Measurements from ENCODE around the gene MAGI1. TPM values are rescaled to one million over a fixed set of nuclear protein-coding genes. Genes with fewer than 3 reads are reported as not detected.

MAGI1 gene
- total RNA-seq, 4 donors from 2014 or later = 49.5 to 72.1 (median 67.6) TPM

DNA sequence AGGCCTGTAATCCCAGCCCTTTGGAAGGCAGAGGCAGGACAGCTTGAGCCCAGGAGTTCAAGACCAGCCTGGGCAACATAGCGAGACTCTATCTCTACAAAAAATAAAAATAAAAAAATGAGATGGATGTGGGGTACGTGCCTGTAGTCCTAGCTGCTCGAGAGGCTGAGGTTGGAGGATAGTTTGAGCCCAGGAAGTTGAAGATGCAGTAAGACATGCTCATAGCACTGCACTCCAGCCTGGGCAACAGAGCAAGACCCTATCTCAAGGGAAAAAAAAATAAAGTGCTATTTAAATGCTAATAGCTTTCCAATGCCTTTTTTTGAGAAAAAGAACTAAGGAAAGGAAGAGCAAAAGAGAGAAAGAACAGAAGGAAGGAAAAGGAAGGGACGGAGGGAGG lies 94.5 kb downstream of the MAGI1 start:
- H3K4me1 ChIP-seq = no peaks in the 10 kb centered on the region
- no peak for DNase-seq
- no peaks in the 10 kb centered on the region for H3K27me3 ChIP-seq
- TF ChIP-seq, protein P1, sequence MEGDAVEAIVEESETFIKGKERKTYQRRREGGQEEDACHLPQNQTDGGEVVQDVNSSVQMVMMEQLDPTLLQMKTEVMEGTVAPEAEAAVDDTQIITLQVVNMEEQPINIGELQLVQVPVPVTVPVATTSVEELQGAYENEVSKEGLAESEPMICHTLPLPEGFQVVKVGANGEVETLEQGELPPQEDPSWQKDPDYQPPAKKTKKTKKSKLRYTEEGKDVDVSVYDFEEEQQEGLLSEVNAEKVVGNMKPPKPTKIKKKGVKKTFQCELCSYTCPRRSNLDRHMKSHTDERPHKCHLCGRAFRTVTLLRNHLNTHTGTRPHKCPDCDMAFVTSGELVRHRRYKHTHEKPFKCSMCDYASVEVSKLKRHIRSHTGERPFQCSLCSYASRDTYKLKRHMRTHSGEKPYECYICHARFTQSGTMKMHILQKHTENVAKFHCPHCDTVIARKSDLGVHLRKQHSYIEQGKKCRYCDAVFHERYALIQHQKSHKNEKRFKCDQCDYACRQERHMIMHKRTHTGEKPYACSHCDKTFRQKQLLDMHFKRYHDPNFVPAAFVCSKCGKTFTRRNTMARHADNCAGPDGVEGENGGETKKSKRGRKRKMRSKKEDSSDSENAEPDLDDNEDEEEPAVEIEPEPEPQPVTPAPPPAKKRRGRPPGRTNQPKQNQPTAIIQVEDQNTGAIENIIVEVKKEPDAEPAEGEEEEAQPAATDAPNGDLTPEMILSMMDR (IDR thresholded peaks at IDR 0.05) = no peak
- TF ChIP-seq POLR2A (IDR thresholded peaks at IDR 0.05) = no peak
- H3K36me3 ChIP-seq = no peaks in the 10 kb centered on the region
- H3K4me3 ChIP-seq = no peak overlapping the region
- no peaks in the 10 kb centered on the region for H3K9me3 ChIP-seq
- H3K27ac ChIP-seq = no peak overlapping the region

DNA sequence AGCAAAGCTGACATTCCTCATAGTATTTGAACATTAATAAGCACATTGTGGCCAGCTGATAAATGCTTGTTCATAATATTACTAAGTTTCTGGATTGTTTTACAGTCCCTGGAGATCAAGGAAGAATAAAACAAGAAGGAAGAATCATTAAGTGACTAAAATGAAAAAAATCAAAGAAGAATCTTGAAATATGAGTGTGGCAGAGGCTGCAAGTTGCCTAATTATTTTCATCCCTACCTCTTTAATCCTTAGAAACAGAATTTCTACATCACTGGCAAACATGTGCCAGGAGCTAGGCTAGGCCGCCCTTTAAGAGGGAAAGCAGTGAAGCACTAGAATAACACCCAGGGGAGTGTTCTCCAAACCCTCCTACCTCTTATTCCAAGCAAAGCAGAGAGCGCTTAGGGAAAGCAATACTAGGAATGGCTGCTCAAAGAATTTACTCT lies 98.9 kb downstream of the MAGI1 start:
- H3K9me3 ChIP-seq = no peaks in the 10 kb centered on the region
- H3K36me3 ChIP-seq = no peaks in the 10 kb centered on the region
- peaks cover 0 to 6% (median 0%) of the 10 kb centered on the region in 4 donors for H3K4me1 ChIP-seq
- no peak overlapping the region for H3K4me3 ChIP-seq
- DNase-seq = no peak
- TF ChIP-seq, protein P1 (IDR thresholded peaks at IDR 0.05) = no peak
- TF ChIP-seq POLR2A (IDR thresholded peaks at IDR 0.05) = no peak
- no peaks in the 10 kb centered on the region for H3K27me3 ChIP-seq
- no peak overlapping the region for H3K27ac ChIP-seq

DNA sequence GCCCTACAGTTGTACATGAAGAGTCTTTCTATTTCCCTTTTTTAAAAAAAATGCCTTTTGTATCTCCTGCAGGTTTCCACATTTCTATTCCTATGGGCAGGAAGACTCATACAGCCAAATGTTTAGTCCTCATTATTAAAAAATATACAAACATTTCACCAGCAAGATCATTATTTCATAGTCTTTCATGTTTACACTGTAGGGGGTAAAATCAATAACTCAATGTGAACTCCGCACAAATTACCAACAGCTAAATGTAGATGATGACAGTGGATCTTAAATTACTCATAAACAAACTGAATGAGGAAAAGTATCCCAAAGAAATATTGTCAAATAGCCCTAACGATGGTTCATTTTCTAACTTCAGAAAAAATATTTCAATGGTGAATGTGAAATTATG lies 99.5 kb downstream of the MAGI1 start:
- Histone ChIP-seq H3K27ac (no peak overlapping the region), H3K4me3 (no peak overlapping the region), H3K4me1 (peaks cover 0 to 6% (median 0%) of the 10 kb centered on the region in 4 donors), H3K27me3 (no peaks in the 10 kb centered on the region), H3K9me3 (no peaks in the 10 kb centered on the region), H3K36me3 (no peaks in the 10 kb centered on the region)
- TF ChIP-seq, protein P1 (IDR thresholded peaks at IDR 0.05) = no peak
- TF ChIP-seq POLR2A (IDR thresholded peaks at IDR 0.05) = no peak
- DNase-seq = no peak

DNA sequence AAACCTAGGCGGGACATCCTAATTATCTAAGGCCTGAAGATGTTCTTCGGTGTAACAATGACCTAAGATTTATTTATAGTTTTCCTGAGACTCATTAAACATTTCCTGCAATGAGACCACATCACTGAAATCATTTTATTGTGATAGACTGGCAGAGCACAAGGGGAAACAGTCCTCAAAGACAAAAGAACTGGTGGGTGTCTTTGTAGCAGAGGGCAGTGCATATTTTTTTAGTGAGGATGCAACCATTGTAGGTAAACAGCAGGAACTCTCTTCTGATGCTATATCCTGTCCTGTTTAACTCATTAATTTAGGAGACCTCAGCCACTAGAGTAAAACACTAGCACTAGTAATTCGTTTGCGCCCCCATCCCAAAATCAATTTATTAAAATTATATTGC lies 100.0 kb downstream of the MAGI1 start:
- Histone ChIP-seq H3K9me3 (no peaks in the 10 kb centered on the region), H3K27ac (no peak overlapping the region), H3K27me3 (no peaks in the 10 kb centered on the region), H3K4me1 (peaks cover 0 to 6% (median 0%) of the 10 kb centered on the region in 4 donors), H3K36me3 (no peaks in the 10 kb centered on the region), H3K4me3 (no peak overlapping the region)
- no peak for DNase-seq
- TF ChIP-seq, protein P1 (IDR thresholded peaks at IDR 0.05) = no peak
- TF ChIP-seq POLR2A (IDR thresholded peaks at IDR 0.05) = no peak

DNA sequence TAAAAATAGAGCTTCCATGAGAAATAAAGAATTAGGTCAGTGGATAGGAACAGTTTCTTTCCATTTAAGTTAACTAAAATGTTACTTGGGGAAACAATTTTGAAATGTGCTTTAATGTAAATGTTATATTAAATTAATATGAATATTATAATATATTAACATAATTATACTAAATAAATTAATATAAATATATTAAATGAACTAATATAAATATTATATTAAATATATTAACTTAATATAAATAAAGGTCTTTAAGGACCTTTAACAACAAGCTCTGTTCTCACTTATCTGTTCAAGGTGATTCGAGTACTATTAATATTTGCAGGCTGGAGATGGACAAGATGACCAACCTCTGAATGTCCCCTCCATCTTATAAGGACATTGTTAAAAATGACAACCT lies 100.6 kb downstream of the MAGI1 start:
- no peak for TF ChIP-seq POLR2A (IDR thresholded peaks at IDR 0.05)
- TF ChIP-seq, protein P1 (IDR thresholded peaks at IDR 0.05) = no peak
- DNase-seq = no peak
- peaks cover 0 to 6% (median 0%) of the 10 kb centered on the region in 4 donors for H3K4me1 ChIP-seq
- no peak overlapping the region for H3K27ac ChIP-seq
- peaks cover 0 to 3% (median 0%) of the 10 kb centered on the region in 4 donors for H3K9me3 ChIP-seq
- no peaks in the 10 kb centered on the region for H3K36me3 ChIP-seq
- H3K27me3 ChIP-seq = no peaks in the 10 kb centered on the region
- H3K4me3 ChIP-seq = no peak overlapping the region
